Activated CD4-positive, alpha-beta T cell treated with anti-CD3 and anti-CD28 coated beads, Interleukin-2, amount 50 U/mL, for 24 hours (primary cell): ENCODE measurements around the gene KRT31.
"Not testable (repeated sequence)": the region's sequence is repeated elsewhere in the genome, so short reads cannot be mapped to it uniquely, and the experiment has no call there.

Experiments
- DNase-seq, 2 donors: peaks; one replicate each; pipeline ENCODE4 v3.0.0-alpha.2; 2020; ENCODE audit warnings: low read depth in 1 of 2, low spot score in 1 of 2

KRT31 gene

DNA sequence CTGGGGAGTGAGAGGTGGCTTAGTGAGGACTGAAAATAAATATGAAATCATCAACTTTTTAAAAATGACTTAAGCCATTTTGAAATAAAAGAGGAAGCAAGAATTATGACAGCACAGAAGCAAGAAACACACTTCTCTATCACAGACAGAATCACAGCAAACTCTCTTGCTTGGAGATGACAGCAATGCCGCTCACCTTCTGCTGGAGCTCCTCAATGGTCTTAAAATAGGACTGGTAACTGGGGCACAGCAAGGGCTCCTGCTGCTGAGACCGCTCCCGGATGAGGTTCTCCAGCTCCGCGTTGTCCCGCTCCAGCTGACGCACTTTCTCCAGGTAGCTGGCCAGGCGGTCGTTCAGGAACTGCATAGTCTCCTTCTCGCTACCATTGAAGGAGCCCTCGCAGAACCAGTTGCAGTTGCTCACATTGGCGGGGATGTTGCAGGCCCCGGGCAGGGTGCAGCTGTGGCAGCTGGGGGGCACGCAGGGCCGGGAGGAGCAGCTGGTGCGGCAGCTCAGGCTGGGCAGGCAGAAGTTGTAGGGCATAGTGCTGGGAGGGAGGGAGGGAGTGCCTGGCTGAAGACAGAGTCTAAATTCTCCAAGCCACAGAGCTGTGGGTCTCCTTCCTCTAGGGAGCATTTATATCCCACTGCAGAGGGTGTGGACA is at the start of gene KRT31:
TSS of gene KRT31 (minus strand) at position 613 of the 665 bp plus-strand sequence. CDS start at position 544, 69 bp downstream.
- DNase-seq = no peak

DNA sequence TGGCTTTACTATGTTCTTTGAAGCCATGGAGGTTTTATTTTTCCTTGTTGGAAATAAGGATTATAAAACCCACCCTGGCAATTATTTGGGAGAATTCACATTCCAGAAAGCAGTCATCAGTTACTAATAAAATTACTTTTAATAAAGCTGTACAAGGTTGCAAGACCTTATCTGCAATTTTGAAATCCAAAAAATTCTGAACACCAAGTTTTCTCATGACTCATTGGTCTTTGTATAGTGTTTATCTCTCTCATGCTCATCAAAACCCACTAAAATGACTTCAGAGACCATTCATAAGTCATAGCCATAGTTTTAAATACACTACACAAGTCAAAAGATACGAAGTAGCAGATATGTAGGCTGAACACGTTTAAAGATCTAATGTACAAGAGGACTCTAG is 49.4 kb upstream of the KRT31 start:
- no peak for DNase-seq

DNA sequence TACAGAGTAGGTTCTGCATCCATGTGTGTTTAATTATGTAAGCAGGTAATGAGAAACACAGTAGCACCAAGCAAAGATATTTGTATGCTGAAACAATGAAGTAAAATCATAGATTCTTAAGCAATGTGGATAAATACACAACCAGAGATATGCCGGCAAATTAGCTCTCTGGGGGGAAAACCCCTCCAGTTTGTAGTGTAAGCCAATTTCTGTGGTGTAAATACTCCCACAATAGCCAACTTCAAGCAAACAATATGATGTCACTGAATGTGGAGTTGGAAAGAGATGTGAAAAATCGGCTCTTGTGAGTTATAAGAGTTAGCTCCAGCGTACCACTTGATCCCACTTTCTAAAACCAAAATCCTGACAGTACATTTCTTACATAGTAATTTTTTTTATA is 47.2 kb upstream of the KRT31 start:
- DNase-seq = no peak

DNA sequence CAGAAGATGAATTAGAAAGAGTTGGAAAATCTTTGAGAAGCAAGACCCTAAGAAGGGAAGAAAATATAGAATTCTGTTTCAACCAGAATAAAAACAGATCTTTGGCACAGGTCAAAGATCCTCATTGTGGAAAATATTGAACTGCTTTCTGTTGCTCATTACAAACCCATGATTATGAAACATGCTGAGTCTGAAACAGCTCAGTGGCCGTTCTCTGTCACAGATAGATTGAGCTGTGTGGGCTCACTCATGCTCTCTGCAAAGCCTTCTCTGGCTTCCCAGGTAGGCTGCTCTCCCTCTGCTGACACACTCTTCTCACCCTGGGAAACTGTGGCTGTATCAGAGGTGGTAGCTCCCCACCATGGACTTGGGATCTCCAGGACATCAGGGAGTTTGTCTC is 46.8 kb upstream of the KRT31 start:
- DNase-seq = no peak

DNA sequence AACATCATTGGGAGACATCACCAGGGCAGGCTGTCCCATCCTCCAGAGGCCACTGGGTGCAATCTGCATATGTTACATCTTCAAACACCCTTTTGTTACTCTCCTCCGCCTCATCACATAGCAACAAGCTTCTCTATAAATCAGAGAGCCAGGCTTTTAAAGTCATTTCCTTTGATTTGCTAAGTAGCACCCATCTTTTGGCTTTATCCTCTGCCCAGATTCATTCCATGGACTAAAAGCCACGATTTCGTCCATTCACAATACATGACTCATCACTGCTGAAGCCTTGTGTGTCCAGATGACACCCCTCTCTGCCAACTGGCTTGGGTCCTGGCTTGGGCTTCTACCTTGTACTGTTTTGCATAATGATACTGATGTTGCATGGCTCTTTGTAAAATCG is 45.3 kb upstream of the KRT31 start:
- no peak for DNase-seq

DNA sequence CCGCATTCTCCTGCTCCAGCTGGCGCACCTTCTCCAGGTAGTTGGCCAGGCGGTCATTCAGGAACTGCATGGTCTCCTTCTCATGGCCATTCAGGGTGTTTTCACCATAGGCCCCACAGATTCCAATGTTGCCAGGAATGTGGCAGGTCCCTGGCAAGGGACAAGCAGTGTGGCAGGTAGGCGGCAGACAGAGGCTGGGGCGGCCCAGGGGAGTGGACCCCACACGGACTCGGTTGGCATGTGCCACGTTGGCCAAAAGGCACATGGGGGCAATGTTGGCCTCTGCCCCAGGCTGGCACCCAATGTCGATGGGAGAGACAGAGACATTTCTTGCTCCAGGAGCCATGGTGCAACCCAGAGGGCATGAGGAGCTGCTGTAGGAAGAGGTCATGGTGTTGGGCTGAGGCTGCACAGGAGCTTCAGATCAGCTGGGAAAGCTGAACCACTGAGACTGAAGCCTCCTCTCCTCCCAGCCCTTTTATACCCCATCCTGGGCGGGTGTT is 43.2 kb upstream of the KRT31 start, which contains the start of gene KRT38:
TSS of gene KRT38 (minus strand) at position 453 of the 503 bp plus-strand sequence. CDS start at position 391, 62 bp downstream.
- no peak for DNase-seq

DNA sequence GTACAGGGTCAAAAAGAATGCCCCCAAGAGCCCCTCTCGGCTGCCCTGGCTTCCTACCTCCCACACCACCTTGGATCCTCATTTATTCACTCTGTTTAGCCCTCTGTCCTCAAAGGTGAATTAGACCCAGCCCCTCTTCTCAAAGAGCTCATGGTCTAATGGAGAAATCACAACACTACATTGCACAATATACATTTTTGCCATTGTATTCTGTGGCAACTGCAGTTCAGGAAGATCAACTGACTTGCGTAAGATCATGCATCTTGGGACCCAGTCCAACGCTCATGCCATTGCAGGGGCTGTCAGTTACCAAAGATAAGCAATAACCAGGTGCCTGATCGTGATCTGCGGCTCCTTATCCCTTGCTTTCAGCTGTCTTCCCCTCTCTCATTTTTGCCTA is 42.0 kb upstream of the KRT31 start:
- no peak for DNase-seq

DNA sequence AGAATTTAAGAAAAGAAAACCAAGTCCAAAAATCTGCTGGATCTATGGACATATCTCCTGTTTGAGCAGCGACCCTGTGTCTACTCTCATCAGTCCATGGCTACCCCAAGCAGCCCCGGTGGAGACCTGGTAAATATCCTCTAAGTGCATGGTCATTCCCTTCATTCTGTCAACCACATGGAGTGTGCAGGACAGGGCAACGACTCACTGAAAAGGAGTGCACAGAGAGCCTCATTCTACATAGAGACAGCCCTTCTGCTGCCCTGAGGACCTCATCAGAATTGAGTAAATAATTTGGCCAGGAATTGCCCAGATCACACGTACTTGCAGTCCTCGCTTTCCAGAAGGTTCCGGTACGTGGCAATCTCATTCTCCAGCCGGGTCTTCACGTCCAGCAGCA is 40.4 kb upstream of the KRT31 start:
- DNase-seq = no peak

DNA sequence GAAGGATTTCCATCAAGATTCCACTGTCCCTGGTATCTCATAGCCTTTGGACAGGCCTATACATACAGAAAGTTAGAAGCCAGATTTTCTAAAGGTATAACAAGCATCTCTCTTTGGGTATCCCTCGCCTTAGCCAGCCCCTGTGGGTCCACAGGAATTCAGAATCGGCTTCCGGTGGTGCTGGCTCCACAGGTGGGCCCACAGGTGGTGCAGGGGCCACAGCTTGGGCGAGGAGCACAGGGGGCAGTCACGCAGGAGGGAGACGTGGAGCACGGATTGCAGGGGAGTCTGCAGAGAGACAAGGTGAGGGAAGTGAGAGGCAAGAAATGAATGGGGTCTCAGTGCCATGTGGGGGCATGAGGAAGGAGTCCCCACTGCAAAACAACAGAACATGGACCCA is 39.8 kb upstream of the KRT31 start:
- DNase-seq = no peak

DNA sequence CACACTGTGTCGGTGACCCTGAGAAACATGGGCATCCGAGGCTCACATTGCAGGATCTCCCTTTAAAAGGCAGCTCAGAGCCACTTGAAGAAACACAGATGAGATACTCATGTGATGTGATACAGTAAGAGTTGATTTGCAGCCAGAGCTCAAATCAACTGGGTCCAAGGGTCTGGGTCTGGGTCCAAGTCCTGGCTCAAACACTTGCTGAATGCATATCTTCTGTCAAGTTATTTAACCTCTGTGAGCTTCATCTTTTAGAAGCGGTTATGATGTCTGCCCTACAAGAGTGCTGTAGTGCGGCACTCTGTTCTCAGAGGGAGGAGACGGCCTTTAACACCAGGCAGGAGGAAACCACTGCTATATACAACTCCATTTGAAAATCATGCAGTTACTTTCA is 37.0 kb upstream of the KRT31 start:
- no peak for DNase-seq

DNA sequence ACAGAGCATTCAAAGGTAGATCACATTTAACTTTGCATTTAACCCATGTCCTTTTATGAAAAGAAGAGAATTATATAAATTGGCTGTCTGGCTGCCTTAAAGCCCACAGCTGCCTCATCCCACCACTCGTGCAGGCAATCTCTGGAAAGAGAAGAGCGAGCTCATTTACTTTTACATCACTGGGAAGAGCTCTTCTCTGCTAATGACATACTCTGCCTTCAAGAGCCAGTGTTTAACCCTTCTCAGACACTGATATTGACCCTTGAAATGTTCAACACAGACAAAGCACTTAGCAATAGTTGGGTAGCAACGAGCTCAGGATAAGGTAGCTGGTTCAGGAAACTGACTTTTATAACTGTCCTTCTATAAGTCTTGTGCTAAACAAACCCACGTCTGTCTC is 36.6 kb upstream of the KRT31 start:
- no peak for DNase-seq

DNA sequence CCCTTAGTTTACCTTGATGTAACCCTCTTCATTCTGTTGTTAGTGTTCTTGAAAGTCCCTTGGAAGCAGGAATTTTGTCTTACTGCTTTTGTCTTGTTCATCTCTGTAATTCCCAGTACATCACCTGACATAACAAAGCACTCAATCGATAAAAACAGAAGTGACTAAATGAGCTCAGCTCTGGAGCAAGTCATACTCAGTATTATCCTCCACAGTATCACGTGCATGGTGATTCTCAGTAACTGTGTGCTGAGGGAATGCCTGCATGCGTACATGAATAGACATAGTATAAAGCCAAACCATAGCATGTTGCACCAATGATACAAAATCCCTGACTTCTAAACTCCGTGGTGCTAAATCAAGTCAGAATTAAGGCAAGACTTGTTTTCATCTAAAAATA is 36.2 kb upstream of the KRT31 start:
- no peak for DNase-seq

DNA sequence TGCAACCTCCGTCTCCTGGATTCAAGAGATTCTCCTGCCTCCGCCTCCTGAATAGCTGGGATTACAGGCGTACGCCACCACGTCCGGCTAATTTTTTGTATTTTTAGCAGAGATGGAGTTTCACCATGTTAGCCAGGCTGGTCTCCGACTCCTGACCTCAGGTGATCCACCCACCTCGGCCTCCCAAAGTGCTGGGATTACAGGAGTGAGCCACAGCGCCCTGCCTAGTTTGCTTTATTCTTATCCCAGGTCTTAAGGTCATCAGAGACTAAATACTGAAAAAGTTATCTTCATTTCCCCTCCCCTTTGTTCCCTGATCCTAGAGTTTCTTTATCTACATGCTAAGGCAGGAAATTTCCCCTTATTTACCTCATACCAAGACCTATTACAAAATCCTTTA is 33.0 kb upstream of the KRT31 start:
- DNase-seq = not testable (repeated sequence)

DNA sequence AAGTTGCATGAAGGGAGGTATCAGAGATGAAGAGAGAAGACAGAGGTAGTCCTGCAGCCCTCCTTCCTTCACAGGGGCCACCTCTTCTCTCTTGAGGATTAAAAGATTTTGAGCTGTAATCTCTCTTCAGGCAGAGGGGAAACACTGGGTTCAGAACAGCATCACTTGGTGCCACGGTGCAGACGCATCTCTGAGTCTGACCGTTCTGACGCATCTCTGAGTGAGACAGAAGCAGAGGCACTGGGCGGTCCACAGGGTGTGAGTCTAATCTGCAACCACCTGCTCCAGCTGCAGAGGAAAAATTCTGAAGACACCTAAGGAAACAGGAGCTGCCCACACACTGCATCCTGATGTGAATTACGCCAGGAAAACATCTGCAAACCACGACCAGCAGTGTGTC is 32.3 kb upstream of the KRT31 start:
- DNase-seq = no peak

DNA sequence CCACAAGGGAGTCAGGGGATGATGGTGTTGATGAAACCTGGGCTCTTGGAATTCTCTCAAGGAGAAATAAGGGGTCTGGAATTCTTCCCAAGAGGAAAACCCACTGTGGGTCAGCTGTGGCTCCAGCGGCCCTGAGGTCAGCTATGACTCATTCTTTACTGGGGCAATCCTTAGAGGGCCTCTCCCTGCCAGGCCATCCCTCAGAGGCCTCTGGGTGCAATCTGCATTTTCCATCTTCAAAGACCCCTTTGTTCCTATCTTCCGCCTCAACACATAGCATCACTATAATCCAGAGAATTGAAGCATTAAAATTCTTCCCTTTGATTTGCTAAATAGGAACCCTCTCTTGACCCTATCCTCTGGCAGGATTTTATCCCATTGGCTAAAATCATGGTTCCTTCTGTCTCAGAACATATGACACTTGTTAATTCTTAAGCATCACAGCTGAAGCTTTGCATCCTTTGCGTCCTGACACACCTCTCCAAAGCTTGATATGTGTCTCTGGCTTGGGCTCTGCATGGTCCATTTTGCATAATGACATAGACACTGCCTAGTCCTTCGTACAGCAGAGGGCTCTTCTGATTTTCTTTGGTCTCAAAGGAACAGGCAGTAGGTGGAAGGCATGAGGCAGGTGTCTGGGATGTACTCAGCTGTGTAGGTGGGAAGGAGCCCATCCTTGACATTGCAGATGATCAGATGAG is 31.3 kb upstream of the KRT31 start:
- DNase-seq = no peak

DNA sequence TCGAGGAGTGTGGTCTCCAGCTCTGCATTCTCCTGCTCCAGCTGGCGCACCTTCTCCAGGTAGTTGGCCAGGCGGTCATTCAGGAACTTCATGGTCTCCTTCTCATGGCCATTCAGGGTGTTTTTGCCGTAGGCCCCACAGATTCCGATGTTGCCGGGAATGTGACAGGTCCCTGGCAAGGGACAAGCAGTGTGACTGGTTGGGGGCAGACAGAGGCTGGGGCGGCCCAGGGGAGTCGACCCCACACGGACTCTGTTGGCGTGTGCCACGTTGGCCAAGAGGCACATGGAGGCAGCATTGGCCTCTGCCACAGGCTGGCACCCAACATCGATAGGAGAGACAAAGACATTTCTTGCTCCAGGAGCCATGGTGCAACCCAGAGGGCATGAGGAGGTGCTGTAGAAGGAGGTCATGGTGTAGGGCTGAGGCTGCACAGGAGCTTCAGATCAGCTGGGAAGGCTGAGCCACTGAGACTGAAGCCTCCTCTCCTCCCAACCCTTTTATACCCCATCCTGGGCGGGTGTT is 26.8 kb upstream of the KRT31 start, which contains the start of gene KRT37:
TSS of gene KRT37 (minus strand) at position 475 of the 525 bp plus-strand sequence. CDS start at position 413, 62 bp downstream.
- no peak for DNase-seq

DNA sequence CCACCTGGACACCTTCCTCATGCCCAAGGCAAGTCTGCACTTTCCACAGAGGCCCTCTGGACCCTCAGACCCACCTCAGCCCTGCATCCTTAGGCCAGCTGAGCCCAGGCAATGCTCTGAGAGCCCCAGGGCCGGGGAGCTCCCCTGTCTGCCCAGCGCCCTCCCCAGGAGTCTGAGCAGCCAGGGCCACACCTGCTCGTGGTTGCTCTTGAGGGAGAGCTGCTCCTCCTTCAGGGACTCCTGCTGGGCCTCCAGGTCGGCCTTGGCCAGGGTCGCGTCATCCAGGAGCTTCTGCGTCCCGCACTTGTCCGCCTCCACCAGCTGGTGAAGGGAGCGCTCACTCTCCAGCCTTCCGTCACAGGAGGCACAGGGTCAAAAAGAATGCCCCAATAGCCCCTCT is 25.2 kb upstream of the KRT31 start:
- not testable (repeated sequence) for DNase-seq

DNA sequence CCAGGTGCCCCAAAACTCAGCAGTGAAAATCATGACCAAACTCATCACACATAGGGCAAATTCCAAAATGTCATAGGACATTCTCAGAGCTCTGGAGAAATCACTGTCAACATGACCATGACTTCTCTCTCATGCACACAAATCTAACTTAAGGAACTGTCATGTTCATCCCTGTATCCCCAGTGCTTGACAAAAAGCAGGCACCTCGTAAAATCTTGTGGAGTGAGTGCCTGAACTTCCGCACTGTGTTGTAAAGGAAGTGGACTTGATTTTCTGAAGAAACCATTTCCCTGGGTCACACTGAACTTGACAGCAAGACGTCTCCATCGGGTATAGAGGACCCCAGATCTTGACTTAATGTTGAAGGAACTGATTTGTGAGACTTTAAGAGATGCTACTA is 24.2 kb upstream of the KRT31 start:
- no peak for DNase-seq

DNA sequence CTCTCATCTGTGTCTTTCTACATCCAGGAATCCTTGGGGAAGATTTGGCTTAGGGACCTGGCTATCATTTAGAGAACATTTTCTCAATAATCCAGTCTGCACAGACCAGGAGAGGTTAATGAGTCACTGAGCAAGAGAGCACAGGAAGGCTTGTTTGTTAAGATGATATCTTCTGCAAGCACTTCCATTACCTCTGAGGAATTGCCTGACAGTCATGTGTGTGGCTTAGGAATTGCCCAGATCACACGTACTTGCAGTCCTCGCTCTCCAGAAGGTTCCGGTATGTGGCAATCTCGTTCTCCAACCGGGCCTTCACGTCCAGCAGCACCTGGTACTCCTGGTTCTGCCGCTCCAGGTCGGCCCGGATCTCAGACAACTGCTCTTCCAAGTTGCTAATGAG is 23.7 kb upstream of the KRT31 start:
- no peak for DNase-seq

DNA sequence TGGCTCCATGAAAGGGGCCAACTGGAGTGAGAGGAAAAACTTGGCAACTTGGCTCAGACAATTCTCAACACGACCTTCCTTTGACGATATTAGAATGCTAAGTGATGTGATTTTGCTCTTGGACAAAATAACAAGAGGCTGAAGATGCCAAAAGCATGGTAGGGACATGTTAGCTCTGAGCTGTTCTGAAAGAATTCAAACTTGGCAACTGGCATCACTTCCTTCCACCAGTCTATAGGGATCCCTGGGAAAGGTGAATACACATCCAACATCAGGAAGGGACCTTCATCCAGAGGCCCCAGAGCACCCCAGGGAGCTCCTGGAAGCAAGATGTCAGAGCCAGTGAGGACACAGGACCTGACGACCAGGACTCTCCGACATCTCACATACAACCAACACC is 22.7 kb upstream of the KRT31 start:
- no peak for DNase-seq

DNA sequence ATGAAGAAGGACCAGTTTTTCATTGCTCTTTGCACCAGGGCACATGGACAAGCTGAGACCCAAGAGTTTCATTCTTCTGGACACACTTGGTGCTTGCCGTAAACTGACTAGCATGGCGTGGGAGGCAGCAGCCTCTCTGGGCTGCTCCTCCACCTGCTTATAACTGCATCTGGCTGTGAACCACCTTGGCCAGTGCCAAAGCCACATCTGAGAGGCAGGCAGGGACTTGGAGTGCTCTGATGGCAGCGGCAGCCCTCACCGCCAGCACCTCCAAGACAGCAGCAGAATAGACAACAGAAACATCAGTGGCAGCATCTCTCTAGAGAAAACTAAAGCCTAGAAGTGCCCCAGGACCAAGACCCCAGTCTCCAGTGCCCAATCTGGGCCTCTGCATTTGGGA is 22.3 kb upstream of the KRT31 start:
- DNase-seq = no peak

DNA sequence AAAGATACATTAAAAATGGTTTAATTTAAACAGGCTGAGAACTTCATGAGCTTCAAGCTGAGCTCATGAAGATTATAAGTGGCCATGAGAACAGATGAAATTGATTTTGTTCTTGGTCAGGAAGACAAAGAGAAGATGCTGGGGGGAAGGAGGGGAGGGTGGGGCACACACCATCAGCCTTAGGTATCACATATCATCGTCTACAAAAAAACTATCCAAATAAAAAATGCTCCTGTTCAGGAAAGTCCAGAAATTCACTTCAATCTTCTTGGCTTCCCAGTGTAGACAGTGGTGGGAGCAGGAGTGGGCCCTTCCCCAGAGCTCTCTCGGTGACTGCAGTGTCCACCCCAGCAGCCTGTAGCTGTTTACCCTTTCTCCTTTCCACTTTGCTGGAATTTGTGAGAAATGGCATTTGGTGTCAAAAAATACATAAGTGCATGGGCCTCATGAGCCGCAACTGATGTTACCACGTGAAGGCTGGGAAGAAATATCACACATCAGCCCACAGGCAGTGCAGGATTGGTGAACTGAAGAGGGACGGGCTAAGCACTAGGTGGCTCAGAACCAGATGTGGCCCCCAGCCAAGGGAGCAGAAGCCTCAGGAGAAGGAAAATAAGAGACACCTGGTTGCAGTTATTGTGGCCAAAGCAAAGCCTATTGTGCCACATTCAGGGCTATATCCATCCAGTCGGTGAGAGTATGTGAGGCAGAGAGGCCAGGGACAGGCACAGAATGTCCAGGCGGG is 20.9 kb upstream of the KRT31 start:
- no peak for DNase-seq
